Activated naive CD4-positive, alpha-beta T cell treated with anti-CD3 and anti-CD28 coated beads, Interleukin-2, amount 50 U/mL, for 72 hours (primary cell): ENCODE results near the gene FSIP1. TPM values are rescaled to one million over a fixed set of nuclear protein-coding genes. Genes with fewer than 3 reads are reported as not detected.

Source experiments
- ATAC-seq, 2 donors: fragments of 150-1000 bp; cut with Tn5 transposase; 2 replicates each; pipeline ENCODE4 v1.10.0; 2021; ENCODE audit warnings: mild to moderate bottlenecking in 2 of 2, moderate library complexity in 2 of 2
- DNase-seq, 2 donors: peaks; one replicate each; pipeline ENCODE4 v3.0.0; 2021 to 2022; ENCODE audit warnings: low spot score in 2 of 2
- H3K27ac Mint-ChIP-seq, 2 donors: one replicate each; pipeline ENCODE4 v1.8.0; 2022; ENCODE audit warnings: mild to moderate bottlenecking in 2 of 2, mixed read lengths in 2 of 2
- H3K36me3 Mint-ChIP-seq, 2 donors: one replicate each; pipeline ENCODE4 v1.8.0; 2022; ENCODE audit warnings: mixed read lengths in 2 of 2
- H3K9me3 Mint-ChIP-seq, 2 donors: one replicate each; pipeline ENCODE4 v1.8.0; 2022; ENCODE audit warnings: mixed read lengths in 2 of 2
- total RNA-seq, 2 donors: library from RNA; stranded (reverse); gene quantifications; one replicate each; pipeline ENCODE4 v1.2.3, GENCODE V29; 2022

FSIP1 gene
- total RNA-seq, 2 donors from 2014 or later: 0.18 to 1.1 TPM

DNA sequence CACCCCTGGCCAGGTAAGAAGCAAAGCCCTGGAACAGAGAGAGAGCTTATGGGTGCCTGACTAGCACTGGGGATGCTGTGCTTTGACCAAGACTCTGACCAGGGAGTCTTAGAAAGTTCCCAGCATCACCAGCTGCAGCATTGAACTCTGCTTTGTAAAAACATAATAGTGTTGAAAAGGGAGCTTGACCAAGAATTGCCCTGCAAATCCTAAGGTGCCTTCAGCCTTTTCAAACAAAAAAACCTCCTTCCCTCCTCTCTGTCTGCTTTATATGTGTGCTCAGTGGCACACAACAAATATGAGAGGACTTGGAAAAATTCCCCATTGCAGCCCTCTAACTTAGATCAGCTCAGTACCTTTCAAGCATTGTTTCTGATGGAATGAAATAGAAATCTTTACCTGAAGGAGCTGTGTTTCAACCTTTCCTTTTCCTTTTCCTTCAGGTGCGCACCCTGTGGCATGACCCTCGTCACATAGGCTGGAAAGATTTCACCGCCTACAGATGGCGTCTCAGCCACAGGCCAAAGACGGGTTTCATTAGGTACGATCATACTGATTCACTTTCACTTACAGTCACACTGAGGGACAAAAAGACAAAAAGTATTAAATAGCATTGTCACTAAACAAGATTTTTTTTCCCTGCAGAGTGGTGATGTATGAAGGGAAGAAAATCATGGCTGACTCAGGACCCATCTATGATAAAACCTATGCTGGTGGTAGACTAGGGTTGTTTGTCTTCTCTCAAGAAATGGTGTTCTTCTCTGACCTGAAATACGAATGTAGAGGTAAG, 188.8 kb downstream of the FSIP1 start:
- ATAC-seq (peak; percentile 28 to 58), DNase-seq (no peak)
- Mint-ChIP-seq H3K27ac (peak overlapping the region in 1 of 2 donors; percentile 72), H3K9me3 (no peaks in the 10 kb centered on the region), H3K36me3 (no peaks in the 10 kb centered on the region)

GRCh38 chr15:39593071-39593655, 189.5 kb downstream of the FSIP1 start:
- no peak for DNase-seq
- ATAC-seq: no peak
- Mint-ChIP-seq H3K27ac (no peak overlapping the region), H3K9me3 (no peaks in the 10 kb centered on the region), H3K36me3 (no peaks in the 10 kb centered on the region)

GRCh38 chr15:39592500-39592899, 190.1 kb downstream of the FSIP1 start:
- no peak for DNase-seq
- ATAC-seq: no peak
- H3K9me3 Mint-ChIP-seq: no peaks in the 10 kb centered on the region
- no peak overlapping the region for H3K27ac Mint-ChIP-seq
- H3K36me3 Mint-ChIP-seq: no peaks in the 10 kb centered on the region

DNA sequence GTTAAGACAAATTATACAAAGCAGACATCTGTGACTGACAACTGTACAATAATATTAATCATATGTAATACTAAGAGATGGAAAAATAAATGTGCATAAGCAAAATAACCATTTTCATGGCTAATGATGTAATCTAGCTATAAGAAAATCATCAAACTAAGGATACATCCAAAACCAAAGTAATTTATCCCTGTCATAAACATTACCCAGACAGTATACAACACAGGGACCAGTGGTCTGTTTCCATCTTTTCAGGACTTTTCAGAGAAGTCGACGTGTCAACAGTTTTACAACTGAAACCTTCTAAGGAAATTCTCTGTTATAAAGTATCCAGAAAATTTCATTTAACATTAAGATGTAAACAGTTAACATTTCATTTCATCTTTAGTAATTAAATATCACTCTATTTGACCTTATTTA, 190.7 kb downstream of the FSIP1 start:
- no peak overlapping the region for H3K27ac Mint-ChIP-seq
- DNase-seq: no peak
- no peaks in the 10 kb centered on the region for H3K36me3 Mint-ChIP-seq
- H3K9me3 Mint-ChIP-seq: no peaks in the 10 kb centered on the region
- ATAC-seq: no peak

- DNase-seq (no peak), ATAC-seq (no peak)
- no peaks in the 10 kb centered on the region for H3K9me3 Mint-ChIP-seq
- no peaks in the 10 kb centered on the region for H3K36me3 Mint-ChIP-seq
- H3K27ac Mint-ChIP-seq: no peak overlapping the region
These were observed 191.3 kb downstream of the FSIP1 start for GRCh38 chr15:39591141-39591895.

GRCh38 chr15:39589815-39590644, 192.6 kb downstream of the FSIP1 start:
- Mint-ChIP-seq H3K9me3 (no peaks in the 10 kb centered on the region), H3K36me3 (no peaks in the 10 kb centered on the region), H3K27ac (no peak overlapping the region)
- DNase-seq (no peak), ATAC-seq (no peak)

DNA sequence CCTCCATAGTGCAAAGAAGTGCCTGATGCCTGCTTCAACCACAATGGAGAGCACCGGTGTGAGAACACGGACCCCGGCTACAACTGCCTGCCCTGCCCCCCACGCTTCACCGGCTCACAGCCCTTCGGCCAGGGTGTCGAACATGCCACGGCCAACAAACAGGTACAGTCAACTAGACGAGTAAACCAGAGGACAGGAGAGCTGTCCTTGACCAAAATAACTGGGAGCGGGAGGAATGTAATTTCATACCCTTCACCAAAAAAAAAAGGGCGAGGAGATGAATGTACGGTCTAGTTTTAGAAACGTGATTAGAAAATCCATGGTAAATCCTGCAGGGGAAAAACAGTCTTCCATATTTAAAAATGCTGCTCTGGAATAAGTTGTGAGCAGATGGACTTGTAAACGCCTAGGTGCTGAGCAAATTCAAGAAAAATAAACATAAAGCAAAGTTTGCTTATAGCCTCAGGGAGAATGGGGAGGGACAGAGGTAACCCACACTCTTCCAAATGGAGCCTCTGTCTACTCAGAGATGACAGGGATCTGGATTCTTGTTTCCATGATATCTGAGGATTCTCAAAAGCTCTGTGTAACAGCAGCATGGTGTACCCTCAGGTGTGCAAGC, 193.3 kb downstream of the FSIP1 start:
- H3K27ac Mint-ChIP-seq: no peak overlapping the region
- no peaks in the 10 kb centered on the region for H3K9me3 Mint-ChIP-seq
- DNase-seq (no peak), ATAC-seq (no peak)
- H3K36me3 Mint-ChIP-seq: no peaks in the 10 kb centered on the region

DNA sequence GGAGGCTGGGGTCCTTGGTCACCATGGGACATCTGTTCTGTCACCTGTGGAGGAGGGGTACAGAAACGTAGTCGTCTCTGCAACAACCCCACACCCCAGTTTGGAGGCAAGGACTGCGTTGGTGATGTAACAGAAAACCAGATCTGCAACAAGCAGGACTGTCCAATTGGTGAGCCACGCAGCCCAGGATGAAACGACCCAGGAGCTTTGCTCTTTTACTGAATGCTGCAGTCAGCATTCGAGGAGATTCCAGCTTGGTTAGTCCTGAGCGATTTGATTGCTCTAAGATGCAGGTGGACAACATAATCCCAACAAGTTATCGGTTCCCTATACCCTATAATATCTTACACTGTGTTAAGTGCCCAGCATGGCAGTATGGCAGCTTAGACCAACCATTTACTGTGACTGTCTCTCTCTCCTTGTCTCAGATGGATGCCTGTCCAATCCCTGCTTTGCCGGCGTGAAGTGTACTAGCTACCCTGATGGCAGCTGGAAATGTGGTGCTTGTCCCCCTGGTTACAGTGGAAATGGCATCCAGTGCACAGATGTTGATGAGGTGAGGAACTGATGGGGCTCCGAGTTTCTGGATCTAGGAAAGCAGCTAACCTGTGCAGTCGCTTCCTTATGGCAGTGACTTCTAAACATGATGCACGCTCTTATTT, 194.0 kb downstream of the FSIP1 start:
- DNase-seq (no peak), ATAC-seq (no peak)
- Mint-ChIP-seq H3K9me3 (no peaks in the 10 kb centered on the region), H3K27ac (no peak overlapping the region), H3K36me3 (no peaks in the 10 kb centered on the region)

GRCh38 chr15:39587731-39588530, 194.7 kb downstream of the FSIP1 start:
- Mint-ChIP-seq H3K9me3 (no peaks in the 10 kb centered on the region), H3K27ac (no peak overlapping the region), H3K36me3 (no peaks in the 10 kb centered on the region)
- no peak for ATAC-seq
- no peak for DNase-seq

GRCh38 chr15:39587096-39587721, 195.4 kb downstream of the FSIP1 start:
- ATAC-seq (no peak), DNase-seq (no peak)
- no peaks in the 10 kb centered on the region for H3K36me3 Mint-ChIP-seq
- H3K27ac Mint-ChIP-seq: no peak overlapping the region
- H3K9me3 Mint-ChIP-seq: no peaks in the 10 kb centered on the region

GRCh38 chr15:39586387-39587095, 196.1 kb downstream of the FSIP1 start:
- Mint-ChIP-seq H3K36me3 (no peaks in the 10 kb centered on the region), H3K27ac (no peak overlapping the region), H3K9me3 (no peaks in the 10 kb centered on the region)
- ATAC-seq: no peak
- no peak for DNase-seq

GRCh38 chr15:39585871-39586301, 196.8 kb downstream of the FSIP1 start:
- no peak for DNase-seq
- Mint-ChIP-seq H3K27ac (no peak overlapping the region), H3K36me3 (no peaks in the 10 kb centered on the region), H3K9me3 (no peaks in the 10 kb centered on the region)
- no peak for ATAC-seq

DNA sequence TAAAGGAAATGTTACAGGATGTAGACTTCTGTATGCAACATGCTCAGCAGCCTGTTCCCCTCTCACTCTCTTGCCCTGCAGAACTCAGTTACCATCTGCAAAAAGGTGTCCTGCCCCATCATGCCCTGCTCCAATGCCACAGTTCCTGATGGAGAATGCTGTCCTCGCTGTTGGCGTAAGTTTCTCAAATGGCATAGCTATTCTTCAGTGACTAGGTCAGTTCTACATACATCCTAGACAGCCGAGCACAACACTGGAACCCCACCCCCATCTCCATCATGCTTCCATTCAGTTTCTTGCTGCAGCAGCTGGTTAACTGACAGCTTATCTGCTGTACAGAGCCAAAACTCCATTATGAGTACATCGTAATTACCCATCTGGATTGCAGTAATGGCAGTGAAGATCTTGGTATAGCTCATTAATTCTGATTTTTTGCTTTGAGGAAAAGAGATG, 197.2 kb downstream of the FSIP1 start:
- no peaks in the 10 kb centered on the region for H3K36me3 Mint-ChIP-seq
- H3K9me3 Mint-ChIP-seq: no peaks in the 10 kb centered on the region
- DNase-seq (no peak), ATAC-seq (no peak)
- H3K27ac Mint-ChIP-seq: no peak overlapping the region

DNA sequence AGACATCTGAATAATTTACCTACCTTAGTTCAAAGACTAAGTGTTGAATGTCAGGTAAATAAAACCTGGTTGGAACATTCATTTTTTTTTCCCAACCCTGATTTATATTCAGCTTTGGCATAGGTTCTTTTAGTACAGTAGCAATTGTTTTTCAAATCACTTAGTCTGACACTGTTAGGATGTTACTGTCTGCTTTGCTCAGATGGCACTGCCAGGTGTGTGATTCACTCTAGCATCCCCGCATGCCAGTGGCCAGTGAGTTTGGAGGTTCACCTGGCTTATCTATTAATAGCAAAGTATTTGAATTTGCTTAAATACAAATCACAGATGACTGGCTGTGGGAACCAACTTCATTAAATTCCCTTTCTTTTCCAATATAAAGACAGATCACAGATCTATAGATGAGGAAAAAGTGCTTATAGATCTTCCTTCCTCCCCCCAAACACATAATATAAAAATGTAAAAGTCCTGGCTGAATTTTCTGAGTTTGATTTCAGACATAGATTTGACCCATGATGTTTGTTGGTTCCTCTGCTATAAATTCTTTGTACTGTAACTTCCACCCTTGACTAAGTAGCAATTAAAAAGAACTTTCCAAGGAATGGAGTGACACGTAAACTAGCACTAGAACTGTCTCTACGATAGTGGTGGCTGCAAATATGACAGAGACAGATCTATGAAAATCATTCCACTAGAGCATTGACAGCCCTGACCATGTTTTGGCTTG, 197.8 kb downstream of the FSIP1 start:
- no peak overlapping the region for H3K27ac Mint-ChIP-seq
- H3K36me3 Mint-ChIP-seq: no peaks in the 10 kb centered on the region
- DNase-seq (no peak), ATAC-seq (no peak)
- H3K9me3 Mint-ChIP-seq: no peaks in the 10 kb centered on the region
